Measurements from ENCODE around the gene ST8SIA1. TPM values are rescaled to one million over a fixed set of nuclear protein-coding genes. Genes with fewer than 3 reads are reported as not detected.

Gene ST8SIA1
- polyA plus RNA-seq, 1 of the 3 experiments (the other 2 are of a cell fraction) = 0.12 TPM

- H3K27me3 ChIP-seq (ENCODE audit: insufficient read depth) = no peaks in the 10 kb centered on the region
- H3F3A ChIP-seq (replicated peaks; ENCODE audit: insufficient read depth) = no peaks in the 10 kb centered on the region
- no peaks in the 10 kb centered on the region for H3K9me2 ChIP-seq
- no peak overlapping the region for H2AFZ ChIP-seq (ENCODE audit: low read depth)
- H3K79me2 ChIP-seq (ENCODE audit: insufficient read depth) = no peaks in the 10 kb centered on the region
- H3K4me1 ChIP-seq (ENCODE audit: control insufficient read depth in 1 of 2, insufficient read depth in 2 of 2, low read depth in 1 of 2, low read length in 1 of 2) = no peaks in the 10 kb centered on the region
- H3K9me3 ChIP-seq = peaks cover 12% of the 10 kb centered on the region
- CTCF ChIA-PET = interaction anchor here (0.6 to 0.7 kb wide), 2 partner anchors 26 to 1677 kb away, joined by 3 to 4 read pairs; no protein-coding TSS in a partner anchor
- DNase-seq = no peak
- no peak overlapping the region for H3K4me3 ChIP-seq (ENCODE audit: low read depth in 2 of 2, low read length in 1 of 2)
- TF ChIP-seq NFIC (IDR thresholded peaks at IDR 0.05; ENCODE audit: borderline replicate concordance) (no peak), REST (IDR thresholded peaks at IDR 0.05; ENCODE audit: low read depth, low read length) (no peak), MAX (IDR thresholded peaks at IDR 0.05; ENCODE audit: low read depth) (no peak), USF1 (IDR thresholded peaks at IDR 0.05; ENCODE audit: borderline replicate concordance, low read depth) (no peak), RAD21 (IDR thresholded peaks at IDR 0.05; ENCODE audit: low read length) (no peak), SIN3A (IDR thresholded peaks at IDR 0.05; ENCODE audit: borderline replicate concordance, low read depth, low read length) (no peak), CTCF (IDR thresholded peaks at IDR 0.05) (no peak), MXI1 (IDR thresholded peaks at IDR 0.05; ENCODE audit: low read depth, low read length) (no peak), TCF12 (IDR thresholded peaks at IDR 0.05) (no peak)
- no peaks in the 10 kb centered on the region for H3K36me3 ChIP-seq (replicated peaks in 1 of 2; ENCODE audit: control insufficient read depth in 1 of 2, insufficient read depth in 2 of 2, low read length in 1 of 2)
- no peak overlapping the region for H3K4me2 ChIP-seq
- no peaks in the 10 kb centered on the region for H4K20me1 ChIP-seq (ENCODE audit: insufficient read depth)
- H3K9ac ChIP-seq = no peak overlapping the region
- H3K27ac ChIP-seq (ENCODE audit: low read depth in 2 of 2, low read length in 1 of 2) = no peak overlapping the region
- POLR2A ChIA-PET = no interaction called here
These were observed 35.1 kb downstream of the ST8SIA1 start for GRCh38 chr12:22299294-22299912.

- no peaks in the 10 kb centered on the region for H3K36me3 ChIP-seq (replicated peaks in 1 of 2; ENCODE audit: control insufficient read depth in 1 of 2, insufficient read depth in 2 of 2, low read length in 1 of 2)
- H3K4me2 ChIP-seq = no peak overlapping the region
- H2AFZ ChIP-seq (ENCODE audit: low read depth) = no peak overlapping the region
- CTCF ChIA-PET = interaction anchor here (0.8 kb wide), 1 partner anchor 188 kb away, joined by 3 read pairs; no protein-coding TSS in a partner anchor
- H3K27me3 ChIP-seq (ENCODE audit: insufficient read depth) = peaks cover 8% of the 10 kb centered on the region; the same call in 1 of the 2 replicates
- no peak overlapping the region for H3K27ac ChIP-seq (ENCODE audit: low read depth in 2 of 2, low read length in 1 of 2)
- H4K20me1 ChIP-seq (ENCODE audit: insufficient read depth) = no peaks in the 10 kb centered on the region
- no peak overlapping the region for H3K4me3 ChIP-seq (ENCODE audit: low read depth in 2 of 2, low read length in 1 of 2)
- H3K9ac ChIP-seq = no peak overlapping the region
- H3K9me3 ChIP-seq = no peaks in the 10 kb centered on the region
- POLR2A ChIA-PET = no interaction called here
- WGBS (ENCODE audit: low lambda C conversion rate) = 27% methylated on average over 6 of the region's 6 CpGs
- H3K79me2 ChIP-seq (ENCODE audit: insufficient read depth) = no peaks in the 10 kb centered on the region
- no peaks in the 10 kb centered on the region for H3F3A ChIP-seq (replicated peaks; ENCODE audit: insufficient read depth)
- no peaks in the 10 kb centered on the region for H3K9me2 ChIP-seq
- 0 out of 4 replicates have a peak, but pooled peaks cover 0 to 6% of the 10 kb centered on the region in 2 experiments for H3K4me1 ChIP-seq (ENCODE audit: control insufficient read depth in 1 of 2, insufficient read depth in 2 of 2, low read depth in 1 of 2, low read length in 1 of 2)
- DNase-seq = no peak
- no peak for TF ChIP-seq POLR2AphosphoS5 (IDR thresholded peaks at IDR 0.05; ENCODE audit: low read depth, low read length)
- TF ChIP-seq ZBTB33 (IDR thresholded peaks at IDR 0.05; ENCODE audit: borderline replicate concordance, low read depth) = no peak
- TF ChIP-seq FOXJ3 (CRISPR knock-in tag; IDR thresholded peaks at IDR 0.05) = no peak
- no peak for TF ChIP-seq ELF1 (IDR thresholded peaks at IDR 0.05)
- no peak for TF ChIP-seq RFX5 (IDR thresholded peaks at IDR 0.05; ENCODE audit: low read length)
- TF ChIP-seq EZH2phosphoT487 (IDR thresholded peaks at IDR 0.05; ENCODE audit: borderline replicate concordance, low read depth) = no peak
- TF ChIP-seq MEF2A (IDR thresholded peaks at IDR 0.05; ENCODE audit: borderline replicate concordance, low read depth) = no peak
- TF ChIP-seq TAF1 (IDR thresholded peaks at IDR 0.05; ENCODE audit: borderline replicate concordance, low read depth, low read length) = no peak
These were observed 45.3 kb downstream of the ST8SIA1 start for GRCh38 chr12:22289250-22289649.
